ENCODE measurements around the gene OR10D3.
A peak's percentile ranks its signal among the peaks of the same experiment; 100 is the strongest.

The OR10D3 gene

DNA sequence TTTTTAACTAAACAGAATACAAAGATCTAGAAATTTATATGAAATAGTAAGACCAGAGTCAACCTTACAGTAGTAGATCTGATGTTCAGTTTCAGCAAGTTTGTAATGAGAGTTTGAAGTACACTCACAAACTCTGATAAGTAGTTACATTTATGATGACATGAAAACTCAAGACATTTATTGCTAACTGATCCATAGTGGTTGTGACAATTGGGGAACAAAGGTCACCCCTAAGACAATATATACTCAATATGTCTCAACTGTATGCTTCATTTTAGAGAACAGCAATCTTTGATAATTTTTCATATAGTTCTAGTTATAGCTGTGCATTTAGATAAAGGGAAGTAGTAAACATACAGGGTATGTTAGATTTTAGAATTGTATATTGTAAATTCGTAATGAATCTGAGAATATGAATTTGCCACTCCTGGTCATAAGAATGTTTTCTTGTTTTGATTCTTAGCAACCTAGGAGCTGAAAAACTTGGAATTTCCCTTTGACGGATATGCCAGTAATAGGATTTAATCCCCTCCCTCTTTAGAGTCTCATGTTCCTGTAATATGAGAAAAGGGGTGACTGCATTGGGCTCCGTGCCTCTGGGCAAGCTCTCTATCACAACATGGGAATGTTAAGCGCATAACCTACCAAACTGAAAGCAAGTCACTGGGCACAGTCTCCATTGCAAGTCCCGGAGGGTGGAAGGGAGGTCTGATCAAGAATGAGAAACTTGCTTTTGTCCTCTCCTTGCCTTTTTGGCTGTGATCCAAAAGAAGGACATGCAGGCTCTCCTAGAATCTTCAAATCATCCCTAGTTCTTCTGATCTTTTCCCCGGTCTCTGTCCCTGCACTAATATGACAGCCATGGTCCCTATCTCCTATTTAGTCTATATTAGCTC is 11.4 kb downstream of the OR10D3 start:
- TF ChIP-seq, protein P1, sequence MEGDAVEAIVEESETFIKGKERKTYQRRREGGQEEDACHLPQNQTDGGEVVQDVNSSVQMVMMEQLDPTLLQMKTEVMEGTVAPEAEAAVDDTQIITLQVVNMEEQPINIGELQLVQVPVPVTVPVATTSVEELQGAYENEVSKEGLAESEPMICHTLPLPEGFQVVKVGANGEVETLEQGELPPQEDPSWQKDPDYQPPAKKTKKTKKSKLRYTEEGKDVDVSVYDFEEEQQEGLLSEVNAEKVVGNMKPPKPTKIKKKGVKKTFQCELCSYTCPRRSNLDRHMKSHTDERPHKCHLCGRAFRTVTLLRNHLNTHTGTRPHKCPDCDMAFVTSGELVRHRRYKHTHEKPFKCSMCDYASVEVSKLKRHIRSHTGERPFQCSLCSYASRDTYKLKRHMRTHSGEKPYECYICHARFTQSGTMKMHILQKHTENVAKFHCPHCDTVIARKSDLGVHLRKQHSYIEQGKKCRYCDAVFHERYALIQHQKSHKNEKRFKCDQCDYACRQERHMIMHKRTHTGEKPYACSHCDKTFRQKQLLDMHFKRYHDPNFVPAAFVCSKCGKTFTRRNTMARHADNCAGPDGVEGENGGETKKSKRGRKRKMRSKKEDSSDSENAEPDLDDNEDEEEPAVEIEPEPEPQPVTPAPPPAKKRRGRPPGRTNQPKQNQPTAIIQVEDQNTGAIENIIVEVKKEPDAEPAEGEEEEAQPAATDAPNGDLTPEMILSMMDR (IDR thresholded peaks at IDR 0.05; ENCODE audit: low read depth, low read length, missing control alignments): no peak
- in situ Hi-C loops (cut with HindIII; ENCODE audit: low sequenced_read_pairs): no loop called here
- H3K4me3 ChIP-seq (ENCODE audit: low read depth, low read length): no peak overlapping the region
- no peak for DNase-seq (ENCODE audit: low read depth)

DNA sequence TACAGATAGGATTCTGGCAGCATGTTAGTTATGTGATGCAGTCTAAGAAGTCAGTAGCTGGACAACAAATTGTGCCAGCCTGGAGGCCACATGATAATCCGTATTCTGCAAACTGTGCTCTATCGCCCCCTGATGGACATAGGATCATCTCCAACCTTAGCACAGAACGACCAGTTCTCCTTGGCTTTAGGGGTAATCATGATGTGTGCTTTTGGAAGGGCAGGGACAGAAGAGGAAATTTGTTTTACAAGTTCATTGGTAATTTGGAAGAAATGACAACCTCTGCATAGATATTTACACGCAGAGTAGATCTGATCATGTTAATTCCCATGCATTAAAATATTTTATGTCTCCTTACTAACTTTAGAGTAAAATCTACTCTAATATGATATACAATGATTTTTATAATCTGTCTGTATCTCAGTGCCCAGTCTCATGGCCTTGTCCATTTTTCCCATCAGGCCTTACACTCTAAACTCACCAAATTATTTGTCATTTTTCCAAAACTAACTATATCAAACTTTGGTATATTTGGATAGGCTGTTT is 12.1 kb downstream of the OR10D3 start:
- TF ChIP-seq, protein P1 (IDR thresholded peaks at IDR 0.05; ENCODE audit: low read depth, low read length, missing control alignments): peak; percentile 80
- in situ Hi-C loops (cut with HindIII; ENCODE audit: low sequenced_read_pairs): no loop called here
- no peak overlapping the region for H3K4me3 ChIP-seq (ENCODE audit: low read depth, low read length)
- DNase-seq (ENCODE audit: low read depth): peak; percentile 32

DNA sequence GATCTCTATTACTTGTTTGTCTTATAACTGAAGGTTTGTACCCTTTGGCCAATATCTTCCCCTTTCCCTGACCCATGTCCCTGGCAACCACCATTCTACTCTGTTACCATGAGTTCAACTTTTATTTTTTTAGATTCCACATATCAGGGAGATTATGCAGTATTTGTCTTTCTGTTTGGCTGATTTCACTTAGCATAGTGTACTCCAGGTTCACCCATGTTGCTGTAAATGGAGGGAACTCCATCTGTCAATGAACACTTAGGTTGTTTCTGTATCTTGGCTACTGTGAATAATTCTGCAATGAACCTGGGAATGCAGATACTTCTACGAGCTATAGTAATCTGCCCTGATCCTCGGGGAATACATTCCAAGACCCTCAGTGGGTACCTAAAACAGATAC is 14.9 kb downstream of the OR10D3 start:
- no peak overlapping the region for H3K4me3 ChIP-seq (ENCODE audit: low read depth, low read length)
- in situ Hi-C loops (cut with HindIII; ENCODE audit: low sequenced_read_pairs): no loop called here
- TF ChIP-seq, protein P1 (IDR thresholded peaks at IDR 0.05; ENCODE audit: low read depth, low read length, missing control alignments): no peak
- DNase-seq (ENCODE audit: low read depth): no peak

DNA sequence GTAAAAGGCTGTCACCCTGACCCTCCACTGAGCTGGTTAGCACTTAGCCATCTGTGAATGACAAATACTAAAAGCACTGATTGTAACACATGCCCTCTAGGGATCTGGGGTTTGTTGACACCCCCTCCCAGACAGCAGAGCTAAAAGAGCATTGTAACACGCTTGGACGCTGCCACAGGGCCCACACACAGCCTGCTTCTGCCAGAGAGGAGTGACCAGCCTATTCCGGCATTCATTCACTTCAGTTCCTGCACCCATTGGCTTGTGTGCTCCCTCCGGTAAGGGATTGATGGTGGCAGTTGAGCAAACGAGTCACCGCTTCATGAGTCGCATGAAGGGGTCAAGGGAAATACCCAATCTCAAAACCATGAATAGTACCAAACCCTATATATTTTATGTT is 15.8 kb downstream of the OR10D3 start:
- in situ Hi-C loops (cut with HindIII; ENCODE audit: low sequenced_read_pairs): no loop called here
- no peak for DNase-seq (ENCODE audit: low read depth)
- H3K4me3 ChIP-seq (ENCODE audit: low read depth, low read length): no peak overlapping the region
- TF ChIP-seq, protein P1 (IDR thresholded peaks at IDR 0.05; ENCODE audit: low read depth, low read length, missing control alignments): no peak

DNA sequence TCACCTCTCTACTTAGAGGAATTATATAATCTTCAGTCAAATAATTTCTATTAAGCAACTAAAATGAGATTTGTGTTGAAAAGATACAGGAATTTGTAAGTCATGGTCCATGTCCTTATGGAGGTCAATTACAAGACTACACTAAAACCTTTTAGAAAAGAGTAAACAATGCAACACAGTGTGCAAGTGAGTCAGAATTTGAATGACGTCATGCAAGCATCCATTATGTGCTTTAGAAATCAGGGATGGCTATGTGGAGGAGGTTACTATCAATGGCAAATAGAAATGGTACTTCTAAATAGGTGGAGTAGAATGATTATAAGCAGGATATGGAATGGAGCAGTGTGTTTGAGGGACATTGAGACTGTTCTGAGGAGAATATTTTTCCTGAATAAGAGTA is 16.6 kb downstream of the OR10D3 start:
- DNase-seq (ENCODE audit: low read depth): peak; percentile 1

DNA sequence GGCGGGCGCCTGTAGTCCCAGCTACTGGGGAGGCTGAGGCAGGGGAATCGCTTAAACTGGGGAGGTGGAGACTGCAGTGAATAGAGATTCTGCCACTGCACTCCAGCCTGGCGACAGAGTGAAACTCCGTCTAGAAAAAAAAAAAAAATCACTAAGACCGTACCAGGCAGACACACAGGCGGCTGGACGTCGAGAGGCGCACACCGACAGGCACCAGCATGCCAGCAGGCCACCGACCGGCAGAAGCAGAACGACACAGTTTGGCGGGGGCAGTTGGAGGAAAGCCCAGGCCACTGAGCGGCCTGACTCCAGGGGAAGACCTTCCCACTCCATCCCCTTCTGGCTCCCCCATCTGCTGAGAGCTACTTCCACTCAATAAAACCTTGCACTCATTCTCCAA is 17.5 kb downstream of the OR10D3 start:
- in situ Hi-C loops (cut with HindIII; ENCODE audit: low sequenced_read_pairs): no loop called here
- TF ChIP-seq, protein P1 (IDR thresholded peaks at IDR 0.05; ENCODE audit: low read depth, low read length, missing control alignments): no peak
- no peak overlapping the region for H3K4me3 ChIP-seq (ENCODE audit: low read depth, low read length)
- DNase-seq (ENCODE audit: low read depth): no peak

More for the DNA sequence above, 16.6 kb downstream of the OR10D3 start:
- H3K4me3 ChIP-seq (ENCODE audit: low read depth, low read length): no peak overlapping the region
- TF ChIP-seq, protein P1 (IDR thresholded peaks at IDR 0.05; ENCODE audit: low read depth, low read length, missing control alignments): no peak
- in situ Hi-C loops (cut with HindIII; ENCODE audit: low sequenced_read_pairs): no loop called here
